K562 (cell line): ENCODE measurements around the gene SFSWAP. TPM values are rescaled to one million over a fixed set of nuclear protein-coding genes. Genes with fewer than 3 reads are reported as not detected.

Experiments
- ATAC-seq: fragments of 200-7000 bp; cut with Tn5 transposase; 3 replicates; pipeline ENCODE4 v1.9.1; 2020; ENCODE audit warnings: moderate library complexity
- BruUV-seq: library from RNA; stranded (reverse); fragments of 400-500 nt; replicated peaks from 2 replicates; lab custom pipeline; 2021; lab: Mats Ljungman, UMichigan
- CTCF ChIA-PET: fragments of 300-600 bp; formaldehyde crosslinking; extraction: SDS; loops from one replicate; lab custom pipeline; 2021; ENCODE audit warnings: low intra/inter-chr PET ratio; lab: Yijun Ruan, JAX
- POLR2A ChIA-PET: fragments of 300-600, 350-650 bp; sonication (Branson Sonifier 250); formaldehyde crosslinking; extraction: SDS; loops from one replicate; lab custom pipeline; 2021; ENCODE audit warnings: antibody characterized with exemption, inconsistent platforms; lab: Yijun Ruan, JAX
- DNase-seq, 4 experiments: peaks; one replicate each; pipeline versions ENCODE4 v3.0.0 to v3.0.0-alpha.2; 2011 to 2018; ENCODE audit warnings: low spot score in 3 of 4, mixed read lengths in 3 of 4; ENCODE audit errors: extremely low read depth in 1 of 4
- FAIRE-seq: peaks from 2 replicates; lab custom pipeline; 2011; peaks lifted over from hg19 to GRCh38; lab: Jason Lieb, UNC
- H2AFZ ChIP-seq: 2 replicates; pipeline ENCODE4 v1.6.0; 2011; ENCODE audit warnings: low read depth, low read length, control low read depth, inconsistent platforms
- H3K27ac ChIP-seq: fragments of 200-600 bp; 3 replicates; pipeline ENCODE4 v1.8.0; 2011; ENCODE audit warnings: low read depth, mild to moderate bottlenecking, control low read depth, inconsistent platforms, low read length, moderate library complexity, mixed read lengths; ENCODE audit errors: extremely low read depth
- H3K27me3 ChIP-seq, 2 experiments: fragments of 300-600 bp in 1 of 2; 2 replicates in 1 of 2; 3 replicates in 1 of 2; pipeline versions ENCODE4 v1.6.0 to v1.8.0; 2011; ENCODE audit warnings: inconsistent platforms in 2 of 2, low read length in 2 of 2, mild to moderate bottlenecking in 1 of 2, mixed read lengths in 1 of 2, moderate library complexity in 1 of 2; ENCODE audit not compliant: control insufficient read depth in 2 of 2, insufficient read depth in 2 of 2
- H3K36me3 ChIP-seq: fragments of 300-600 bp; 3 replicates; pipeline ENCODE4 v1.8.0; 2011; ENCODE audit warnings: mild to moderate bottlenecking, low read length, inconsistent platforms; ENCODE audit not compliant: control insufficient read depth, insufficient read depth
- H3K4me1 ChIP-seq, 2 experiments: fragments of 200-600 bp in 1 of 2; replicated peaks in 1 of 2; 2 replicates in 1 of 2; 3 replicates in 1 of 2; pipeline versions ENCODE4 v1.5.1 to v1.8.0; 2011; ENCODE audit warnings: inconsistent platforms in 2 of 2, low read length in 2 of 2, mild to moderate bottlenecking in 1 of 2, mixed read lengths in 1 of 2, moderate library complexity in 1 of 2; ENCODE audit not compliant: control insufficient read depth in 2 of 2, insufficient read depth in 2 of 2
- H3K4me2 ChIP-seq: 2 replicates; pipeline ENCODE4 v1.6.1; 2011; ENCODE audit warnings: low read length, control low read depth, inconsistent platforms, mixed read lengths; ENCODE audit not compliant: insufficient read depth
- H3K4me3 ChIP-seq: fragments of 200-600 bp; sonication (generic), shearing (Covaris generic); 2 replicates; pipeline ENCODE4 v1.5.1; 2016; ENCODE audit warnings: control low read depth, inconsistent platforms
- H3K79me2 ChIP-seq: fragments of 200-600 bp; 3 replicates; pipeline ENCODE4 v1.8.0; 2011; ENCODE audit warnings: low read length, inconsistent platforms; ENCODE audit not compliant: control insufficient read depth, insufficient read depth
- H3K9ac ChIP-seq, 2 experiments: 2 replicates each; pipeline versions ENCODE4 v1.6.0 to v1.6.1; 2011; ENCODE audit warnings: low read depth in 2 of 2, low read length in 2 of 2, control low read depth in 1 of 2, inconsistent platforms in 1 of 2, mild to moderate bottlenecking in 1 of 2, mixed read lengths in 1 of 2; ENCODE audit not compliant: insufficient read depth in 1 of 2
- H3K9me1 ChIP-seq: one replicate; pipeline ENCODE4 v1.6.0; 2011; ENCODE audit warnings: inconsistent platforms, mild to moderate bottlenecking, low read length, moderate library complexity; ENCODE audit not compliant: control insufficient read depth, insufficient read depth
- H3K9me3 ChIP-seq: replicated peaks from 2 replicates; pipeline ENCODE4 v1.5.1; 2011; ENCODE audit warnings: low read depth, low read length, inconsistent platforms; ENCODE audit not compliant: control insufficient read depth, insufficient read depth
- H4K20me1 ChIP-seq: replicated peaks from 2 replicates; pipeline ENCODE4 v1.6.1; 2011; ENCODE audit warnings: low read length, inconsistent platforms, mixed read lengths; ENCODE audit not compliant: control insufficient read depth, insufficient read depth
- CCNT2 ChIP-seq: IDR thresholded peaks from 2 replicates; pipeline ENCODE4 v1.6.1; 2011; ENCODE audit warnings: borderline replicate concordance, low read depth, mild to moderate bottlenecking, moderate library complexity, mixed read lengths, low read length; ENCODE audit not compliant: insufficient read length; ENCODE audit errors: extremely low read depth
- GTF3C2 ChIP-seq: IDR thresholded peaks from 3 replicates; pipeline ENCODE4 v1.6.1; 2011; ENCODE audit warnings: borderline replicate concordance, mild to moderate bottlenecking, moderate library complexity; ENCODE audit not compliant: insufficient read length; ENCODE audit errors: extremely low read depth
- KAT2B ChIP-seq: IDR thresholded peaks from one replicate; pipeline ENCODE4 v1.6.1; 2012; ENCODE audit warnings: low read depth, mild to moderate bottlenecking, control low read depth, inconsistent platforms, low read length, moderate library complexity
- L3MBTL2 ChIP-seq: fragments of 450-650 bp; IDR thresholded peaks from 2 replicates; pipeline ENCODE4 v1.6.1; 2016; ENCODE audit warnings: mild to moderate bottlenecking, moderate library complexity
- TARDBP ChIP-seq: fragments of 450-650 bp; IDR thresholded peaks from 2 replicates; pipeline ENCODE4 v1.6.1; 2016
- WGBS: fragments of 100-300 bp; shearing (Covaris generic); methylation state at CpG from one replicate; pipeline ENCODE4 v1.1.6; 2016; ENCODE audit warnings: low coverage, mixed read lengths; ENCODE audit not compliant: insufficient coverage; ENCODE audit errors: missing lambda C conversion rate; 5-methylcytosine and 5-hydroxymethylcytosine counted together
- in situ Hi-C: fragments of 300-500 bp; cut with MboI; formaldehyde crosslinking; loops from 4 replicates; pipeline ENCODE4 v1.15.0; 2018; ENCODE audit warnings: inconsistent platforms, mixed read lengths
- intact Hi-C: fragments of 100-400 bp; cut with micrococcal nuclease; formaldehyde crosslinking; loops from 2 replicates; pipeline ENCODE4 v1.14.2; 2022
- polyA plus RNA-seq, 8 experiments: library from polyadenylated mRNA; depleted of rRNA in 4 of 8; stranded (reverse) in 5 of 8; unstranded in 3 of 8; fragments of >200 nt; fragmentation: Nextera tagmentation in 2 of 8; fragmentation: Illumina TruSeq in 1 of 8; extraction: Ambion mirVana in 2 of 8; extraction: Trizol in 1 of 8; gene quantifications; 2 replicates each; pipeline versions ENCODE4 v1.2.1 to v1.2.3, GENCODE V29; 2011 to 2014; ENCODE audit warnings: inconsistent platforms in 1 of 8, missing spikeins in 1 of 8
- total RNA-seq, 7 experiments: library from RNA; depleted of rRNA in 6 of 7; stranded (reverse); fragments of >200 nt in 6 of 7; fragmentation: Illumina TruSeq in 2 of 7; extraction: Trizol in 2 of 7; gene quantifications; 2 replicates each; pipeline versions ENCODE4 v1.2.1 to v1.2.3, GENCODE V29; 2011 to 2021; ENCODE audit warnings: low replicate concordance in 1 of 7

SFSWAP gene
- total and polyA plus RNA-seq, 9 of the 15 experiments (the other 6 are each of a cell fraction or from before 2014, with no cell fraction given): 2.4 to 60.4 (median 32.6) TPM

- H3K4me2 ChIP-seq: no peak overlapping the region
- WGBS: 95% methylated on average over 11 of the region's 12 CpGs
- BruUV-seq: no TSS peak
- FAIRE-seq: no peak
- H3K9me3 ChIP-seq: no peaks in the 10 kb centered on the region
- no peaks in the 10 kb centered on the region for H3K4me1 ChIP-seq
- TF ChIP-seq L3MBTL2 (no peak), KAT2B (no peak), CCNT2 (no peak), GTF3C2 (no peak), TARDBP (no peak)
- no peak for DNase-seq
- H3K27me3 ChIP-seq: no peaks in the 10 kb centered on the region
- ChIA-PET POLR2A (interaction anchor here (0.7 to 1.2 kb wide), 3 partner anchors 9 to 36 kb away, joined by 3 read pairs; no protein-coding TSS in a partner anchor), CTCF (no interaction called here)
- H3K79me2 ChIP-seq: no peaks in the 10 kb centered on the region
- H2AFZ ChIP-seq: no peak overlapping the region
- H3K9me1 ChIP-seq: no peaks in the 10 kb centered on the region
- peaks cover 87% of the 10 kb centered on the region for H3K36me3 ChIP-seq
- in situ Hi-C loops (no loop called here), intact Hi-C loops (no loop called here)
- no peak for ATAC-seq
- no peak overlapping the region for H3K4me3 ChIP-seq
- 0 out of 2 replicates have a peak, but pooled peaks cover 4% of the 10 kb centered on the region for H4K20me1 ChIP-seq
- H3K9ac ChIP-seq: peak overlapping the region in 1 of 2 experiments; percentile 7; a peak in 1 of 4 replicates
- no peak overlapping the region for H3K27ac ChIP-seq
These were observed 78.7 kb downstream of the SFSWAP start for GRCh38 chr12:131789638-131790037.
